ENCODE measurements around the gene DHRS2.
"Not testable (repeated sequence)": the region's sequence is repeated elsewhere in the genome, so short reads cannot be mapped to it uniquely, and the experiment has no call there.

DHRS2 gene

GRCh38 chr14:23631702-23632460 is 4.3 kb upstream of the DHRS2 start:
- Histone ChIP-seq H3K27ac (peak overlapping the region; percentile 39), H3K36me3 (no peaks in the 10 kb centered on the region), H3K4me3 (ENCODE audit: low read depth, low read length) (no peak overlapping the region), H3K27me3 (ENCODE audit: insufficient read depth, low read depth, severe bottlenecking) (no peaks in the 10 kb centered on the region), H3K9me3 (ENCODE audit: severe bottlenecking) (peaks cover 4% of the 10 kb centered on the region)
- peak; percentile 96 for TF ChIP-seq CTCF (IDR thresholded peaks at IDR 0.05; ENCODE audit: low read depth, low read length)
- peak; percentile 94 for DNase-seq

GRCh38 chr14:23632461-23633159 is 3.6 kb upstream of the DHRS2 start:
- Histone ChIP-seq H3K4me3 (ENCODE audit: low read depth, low read length) (no peak overlapping the region), H3K27me3 (ENCODE audit: insufficient read depth, low read depth, severe bottlenecking) (no peaks in the 10 kb centered on the region), H3K36me3 (no peaks in the 10 kb centered on the region), H3K9me3 (ENCODE audit: severe bottlenecking) (peaks cover 4% of the 10 kb centered on the region), H3K27ac (peak overlapping the region; percentile 39)
- TF ChIP-seq CTCF (IDR thresholded peaks at IDR 0.05; ENCODE audit: low read depth, low read length): no peak
- no peak for DNase-seq

GRCh38 chr14:23633160-23633701 is 2.9 kb upstream of the DHRS2 start:
- peaks cover 4% of the 10 kb centered on the region for H3K9me3 ChIP-seq (ENCODE audit: severe bottlenecking)
- no peak overlapping the region for H3K27ac ChIP-seq
- H3K36me3 ChIP-seq: no peaks in the 10 kb centered on the region
- DNase-seq: peak; percentile 39
- TF ChIP-seq CTCF (IDR thresholded peaks at IDR 0.05; ENCODE audit: low read depth, low read length): 0 out of 2 replicates have a peak, but pooled peaks have one; percentile 22
- no peaks in the 10 kb centered on the region for H3K27me3 ChIP-seq (ENCODE audit: insufficient read depth, low read depth, severe bottlenecking)
- H3K4me3 ChIP-seq (ENCODE audit: low read depth, low read length): no peak overlapping the region

- DNase-seq; H3K4me3 ChIP-seq (ENCODE audit: low read depth, low read length); H3K27ac ChIP-seq; H3K36me3 ChIP-seq; H3K9me3 ChIP-seq (ENCODE audit: severe bottlenecking); H3K27me3 ChIP-seq (ENCODE audit: insufficient read depth, low read depth, severe bottlenecking): not testable (repeated sequence)
These were observed 1.3 kb upstream of the DHRS2 start for GRCh38 chr14:23634698-23635412.

GRCh38 chr14:23637312-23637654 is 1.1 kb downstream of the DHRS2 start:
- H3K9me3 ChIP-seq (ENCODE audit: severe bottlenecking); H3K27me3 ChIP-seq (ENCODE audit: insufficient read depth, low read depth, severe bottlenecking); H3K36me3 ChIP-seq; H3K27ac ChIP-seq; H3K4me3 ChIP-seq (ENCODE audit: low read depth, low read length); DNase-seq: not testable (repeated sequence)

GRCh38 chr14:23637655-23638413 is 1.7 kb downstream of the DHRS2 start:
- H3K27me3 ChIP-seq (ENCODE audit: insufficient read depth, low read depth, severe bottlenecking); H3K9me3 ChIP-seq (ENCODE audit: severe bottlenecking); DNase-seq; H3K4me3 ChIP-seq (ENCODE audit: low read depth, low read length); H3K36me3 ChIP-seq; H3K27ac ChIP-seq: not testable (repeated sequence)
